Adipocyte (in vitro differentiated cells): ENCODE data around the gene ABCB4.
A peak's percentile ranks its signal among the peaks of the same experiment; 100 is the strongest.

Source experiments
- DNase-seq: peaks from one replicate; pipeline ENCODE4 v3.0.0-alpha.2; 2015; ENCODE audit warnings: low read depth
- H3K27me3 ChIP-seq: replicated peaks from 2 replicates; pipeline ENCODE4 v1.7.0; 2013; ENCODE audit warnings: mild to moderate bottlenecking, low read length, moderate library complexity; ENCODE audit not compliant: control insufficient read depth, insufficient read depth
- H3K36me3 ChIP-seq: 2 replicates; pipeline ENCODE4 v1.7.0; 2013; ENCODE audit warnings: low read length, mild to moderate bottlenecking, moderate library complexity; ENCODE audit not compliant: control insufficient read depth, insufficient read depth, severe bottlenecking
- H3K4me1 ChIP-seq: 2 replicates; pipeline ENCODE4 v1.7.0; 2013; ENCODE audit warnings: mild to moderate bottlenecking, low read length, moderate library complexity; ENCODE audit not compliant: control insufficient read depth, insufficient read depth
- H3K4me3 ChIP-seq: 2 replicates; pipeline ENCODE4 v1.7.0; 2013; ENCODE audit warnings: mild to moderate bottlenecking, low read length, moderate library complexity
- H3K9ac ChIP-seq: 2 replicates; pipeline ENCODE4 v1.7.0; 2013; ENCODE audit warnings: mild to moderate bottlenecking, low read length, moderate library complexity
- H3K9me3 ChIP-seq: 2 replicates; pipeline ENCODE4 v1.7.0; 2013; ENCODE audit warnings: mild to moderate bottlenecking, low read length, moderate library complexity; ENCODE audit not compliant: control insufficient read depth

The ABCB4 gene

DNA sequence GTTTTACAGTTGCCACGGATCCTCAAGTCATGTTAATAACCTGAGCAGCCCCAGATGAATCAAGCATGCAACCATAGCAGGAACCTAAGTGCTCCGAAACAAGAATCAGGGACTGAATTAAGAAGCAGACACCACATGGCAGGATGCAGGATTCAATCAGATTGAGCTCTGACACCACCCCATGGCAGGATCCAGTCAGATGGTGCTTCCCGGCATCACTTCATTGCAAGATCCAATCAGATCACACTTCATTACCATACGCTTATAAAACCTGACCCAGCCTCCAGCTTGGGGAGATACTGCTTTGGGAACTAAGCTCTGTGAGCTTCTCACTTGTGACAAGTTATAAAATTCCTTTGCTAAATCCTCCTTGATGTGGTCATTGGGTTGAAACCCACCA is 55.3 kb downstream of the ABCB4 start:
- Histone ChIP-seq H3K9ac (no peak overlapping the region), H3K4me3 (no peak overlapping the region), H3K4me1 (no peaks in the 10 kb centered on the region), H3K36me3 (no peaks in the 10 kb centered on the region), H3K9me3 (no peaks in the 10 kb centered on the region), H3K27me3 (no peaks in the 10 kb centered on the region)
- DNase-seq: no peak

DNA sequence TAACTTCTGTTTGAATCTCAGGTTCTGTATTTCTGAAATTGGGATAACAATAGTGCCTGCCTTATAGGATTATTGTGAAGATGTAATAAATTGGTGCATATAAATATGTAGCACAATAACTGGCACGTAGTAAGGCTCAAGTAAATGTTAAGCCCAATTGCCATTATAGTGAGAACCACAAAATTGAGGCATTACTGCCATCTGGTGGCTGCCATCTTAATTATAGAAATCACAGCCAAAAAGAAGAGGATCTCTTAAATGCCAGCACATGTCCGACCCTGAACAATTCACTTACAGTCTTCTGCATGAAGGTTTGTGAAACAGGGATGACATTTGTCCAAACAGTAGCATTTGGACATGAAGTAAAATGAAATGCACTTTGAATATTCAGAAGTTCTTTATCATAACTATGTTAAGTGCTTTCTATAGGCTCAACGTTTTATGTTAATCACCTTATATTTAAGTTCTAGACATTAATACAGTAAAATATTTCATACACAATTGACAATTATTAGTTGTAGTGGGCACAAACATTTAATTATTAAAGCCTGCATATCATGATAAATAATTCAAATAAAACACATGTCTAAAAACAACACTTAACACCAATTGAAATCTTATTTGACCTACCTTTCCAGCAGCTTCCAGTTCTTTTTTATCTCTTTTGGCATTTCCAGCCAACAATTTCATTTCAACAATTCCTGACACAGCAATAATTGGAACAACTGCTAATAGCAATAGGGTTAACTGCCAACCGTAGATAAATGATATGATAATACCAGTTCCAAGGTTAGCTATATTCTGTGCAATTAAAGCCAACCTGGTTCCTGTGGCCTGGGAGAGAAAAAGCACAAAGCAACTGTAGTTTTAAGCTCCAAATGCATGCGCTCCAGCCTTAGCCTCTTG is 58.5 kb downstream of the ABCB4 start:
- no peaks in the 10 kb centered on the region for H3K36me3 ChIP-seq
- no peaks in the 10 kb centered on the region for H3K27me3 ChIP-seq
- H3K9me3 ChIP-seq: no peaks in the 10 kb centered on the region
- no peak overlapping the region for H3K4me3 ChIP-seq
- H3K4me1 ChIP-seq: peaks cover 26% of the 10 kb centered on the region
- DNase-seq: peak; percentile 89
- no peak overlapping the region for H3K9ac ChIP-seq

DNA sequence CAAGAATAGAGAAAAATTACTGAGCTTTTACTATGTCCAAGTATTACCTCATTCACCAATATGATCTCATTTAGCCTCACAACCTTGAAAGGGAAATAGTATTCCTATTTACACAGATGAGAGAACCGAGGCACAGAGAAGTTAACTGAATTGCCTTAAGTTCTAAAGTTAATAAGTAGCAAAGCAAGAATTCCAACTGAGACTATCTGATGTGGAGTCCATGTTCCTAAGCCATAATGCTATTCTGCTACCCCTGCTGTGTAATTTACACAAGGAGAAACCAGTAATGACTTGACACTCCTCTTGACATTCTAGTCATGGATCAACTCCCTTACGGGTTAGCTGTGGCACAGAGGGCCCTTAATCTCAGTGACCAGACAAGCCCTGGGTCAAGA is 60.7 kb downstream of the ABCB4 start:
- no peak overlapping the region for H3K4me3 ChIP-seq
- H3K36me3 ChIP-seq: no peaks in the 10 kb centered on the region
- H3K4me1 ChIP-seq: peaks cover 26% of the 10 kb centered on the region
- no peaks in the 10 kb centered on the region for H3K27me3 ChIP-seq
- no peak overlapping the region for H3K9ac ChIP-seq
- peak; percentile 54 for DNase-seq
- H3K9me3 ChIP-seq: no peaks in the 10 kb centered on the region

DNA sequence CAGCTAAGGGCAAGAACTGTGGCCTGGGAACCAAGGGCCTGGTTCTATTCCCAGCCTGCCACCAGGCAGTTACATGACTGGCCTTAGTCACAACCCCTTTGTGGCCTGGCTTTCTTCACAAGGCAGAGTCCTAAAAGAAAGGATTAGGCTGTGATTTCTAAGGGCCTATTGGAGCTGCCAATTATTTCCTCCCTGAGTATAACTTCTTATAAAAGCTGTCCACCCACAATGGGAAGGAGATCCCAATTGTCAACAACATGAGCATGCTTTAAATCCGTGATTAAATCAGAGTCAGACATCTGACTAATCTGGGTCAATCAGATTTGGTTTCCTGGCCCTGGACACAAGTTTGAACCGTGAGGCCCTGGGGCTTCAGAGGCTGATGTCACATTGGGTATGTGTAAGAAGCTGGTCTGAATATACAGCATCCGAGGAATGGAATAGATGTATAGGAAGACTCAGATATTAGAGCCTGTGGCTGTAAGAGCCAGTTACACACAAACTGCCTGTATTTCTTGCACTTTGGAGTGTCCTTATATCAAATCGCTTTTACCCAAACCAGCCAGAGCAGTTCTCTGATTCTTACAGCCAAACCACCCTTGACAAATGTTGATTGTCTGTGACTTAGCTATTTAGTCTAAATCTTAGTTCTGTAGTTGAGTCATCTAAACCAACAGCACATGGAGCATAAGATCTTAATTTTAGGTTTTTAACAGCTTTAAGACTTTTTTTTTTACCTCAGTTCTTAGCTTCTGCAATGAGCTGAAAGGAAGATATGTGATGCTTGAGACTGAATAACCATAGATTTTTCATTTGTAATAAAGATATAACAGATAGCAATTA is 61.3 kb downstream of the ABCB4 start:
- Histone ChIP-seq H3K4me1 (peaks cover 26% of the 10 kb centered on the region), H3K9me3 (no peaks in the 10 kb centered on the region), H3K9ac (no peak overlapping the region), H3K4me3 (no peak overlapping the region), H3K36me3 (no peaks in the 10 kb centered on the region), H3K27me3 (no peaks in the 10 kb centered on the region)
- peak; percentile 86 for DNase-seq

DNA sequence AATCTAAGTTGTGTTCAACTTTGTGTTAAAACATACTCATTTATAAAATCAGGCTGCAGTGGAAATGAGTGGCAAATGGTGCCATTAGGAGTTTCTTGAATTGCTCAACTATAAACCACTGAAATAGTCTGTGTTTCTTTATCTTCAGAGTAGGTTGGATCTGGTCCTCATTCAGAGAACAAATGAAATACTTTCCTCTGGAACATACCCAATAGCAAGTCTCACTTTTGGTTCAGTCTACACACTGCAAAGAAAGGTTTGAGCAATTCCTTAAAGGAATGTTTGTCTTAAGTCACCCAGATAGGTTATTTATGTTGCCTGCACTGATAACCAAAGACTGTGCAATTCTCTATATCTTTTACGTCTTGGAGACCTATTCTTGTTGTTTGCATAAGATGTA is 62.5 kb downstream of the ABCB4 start:
- Histone ChIP-seq H3K27me3 (no peaks in the 10 kb centered on the region), H3K4me3 (no peak overlapping the region), H3K36me3 (no peaks in the 10 kb centered on the region), H3K9me3 (no peaks in the 10 kb centered on the region), H3K9ac (no peak overlapping the region), H3K4me1 (peaks cover 26% of the 10 kb centered on the region)
- peak; percentile 78 for DNase-seq

DNA sequence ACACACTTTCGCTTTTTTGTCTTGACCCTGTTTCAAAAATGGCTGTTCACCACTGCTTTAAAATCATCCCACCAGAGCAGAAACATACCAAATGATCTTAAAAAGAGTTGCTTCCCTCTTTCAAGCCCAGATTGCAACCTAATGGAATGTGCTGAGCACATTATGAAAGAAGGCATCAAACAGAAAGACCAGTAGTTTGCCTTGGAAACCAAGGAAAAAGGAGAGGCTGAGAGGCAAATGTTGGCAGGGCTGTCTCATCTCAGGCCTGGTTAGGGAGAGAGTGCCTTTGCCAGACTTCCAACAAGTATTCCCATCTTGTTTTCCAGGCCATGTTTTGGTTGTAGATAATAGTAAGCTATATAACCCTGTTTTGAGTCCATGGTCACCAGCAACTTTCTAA is 64.3 kb downstream of the ABCB4 start:
- no peaks in the 10 kb centered on the region for H3K9me3 ChIP-seq
- H3K4me3 ChIP-seq: no peak overlapping the region

DNA sequence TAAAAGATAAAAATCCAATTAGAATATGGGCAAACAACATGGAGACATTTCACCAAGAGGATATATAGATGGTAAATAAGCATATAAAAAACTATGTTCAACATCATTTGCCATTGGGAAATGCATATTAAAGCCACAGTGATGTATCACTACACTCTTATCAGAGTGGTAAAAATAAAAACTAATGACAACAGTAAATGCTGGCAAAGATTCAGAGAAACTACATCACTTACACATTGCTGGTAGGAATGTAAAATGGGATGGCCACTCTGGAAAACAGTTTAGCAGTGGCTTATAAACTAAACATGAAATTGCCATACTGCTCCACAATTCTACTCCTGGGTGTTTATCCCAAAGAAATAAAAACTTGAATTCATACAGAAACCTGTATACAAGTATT is 70.8 kb downstream of the ABCB4 start:
- no peak overlapping the region for H3K4me3 ChIP-seq
- H3K4me1 ChIP-seq: no peaks in the 10 kb centered on the region
- no peak overlapping the region for H3K9ac ChIP-seq
- H3K27me3 ChIP-seq: no peaks in the 10 kb centered on the region
- H3K36me3 ChIP-seq: no peaks in the 10 kb centered on the region
- H3K9me3 ChIP-seq: no peaks in the 10 kb centered on the region
- no peak for DNase-seq

More for the DNA sequence above, 64.3 kb downstream of the ABCB4 start:
- H3K9ac ChIP-seq: no peak overlapping the region
- no peaks in the 10 kb centered on the region for H3K36me3 ChIP-seq
- H3K4me1 ChIP-seq: peaks cover 26% of the 10 kb centered on the region
- DNase-seq: peak; percentile 40
- H3K27me3 ChIP-seq: no peaks in the 10 kb centered on the region

DNA sequence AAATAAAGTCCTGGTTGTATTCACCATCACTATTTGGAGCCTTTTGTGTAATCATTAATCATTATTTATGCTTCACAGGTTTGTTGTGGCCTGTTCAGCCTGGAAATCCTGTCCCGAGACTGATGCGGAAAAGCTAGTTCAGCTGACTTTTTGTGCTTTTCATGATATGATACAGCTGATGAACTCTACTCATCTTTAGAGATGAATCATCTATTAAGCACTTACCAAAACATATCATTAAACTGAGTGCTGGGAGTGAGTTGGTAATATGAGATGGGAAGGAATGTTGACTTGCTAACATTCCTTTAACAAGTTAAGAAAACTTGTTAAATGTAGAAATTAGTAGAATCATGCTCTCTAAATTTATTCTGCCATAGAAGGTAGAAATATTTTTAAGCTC is 77.0 kb downstream of the ABCB4 start:
- DNase-seq: peak; percentile 44
- H3K4me1 ChIP-seq: peaks cover 12% of the 10 kb centered on the region
- H3K27me3 ChIP-seq: no peaks in the 10 kb centered on the region
- no peaks in the 10 kb centered on the region for H3K9me3 ChIP-seq
- H3K9ac ChIP-seq: no peak overlapping the region
- no peak overlapping the region for H3K4me3 ChIP-seq
- peaks cover 17% of the 10 kb centered on the region for H3K36me3 ChIP-seq

DNA sequence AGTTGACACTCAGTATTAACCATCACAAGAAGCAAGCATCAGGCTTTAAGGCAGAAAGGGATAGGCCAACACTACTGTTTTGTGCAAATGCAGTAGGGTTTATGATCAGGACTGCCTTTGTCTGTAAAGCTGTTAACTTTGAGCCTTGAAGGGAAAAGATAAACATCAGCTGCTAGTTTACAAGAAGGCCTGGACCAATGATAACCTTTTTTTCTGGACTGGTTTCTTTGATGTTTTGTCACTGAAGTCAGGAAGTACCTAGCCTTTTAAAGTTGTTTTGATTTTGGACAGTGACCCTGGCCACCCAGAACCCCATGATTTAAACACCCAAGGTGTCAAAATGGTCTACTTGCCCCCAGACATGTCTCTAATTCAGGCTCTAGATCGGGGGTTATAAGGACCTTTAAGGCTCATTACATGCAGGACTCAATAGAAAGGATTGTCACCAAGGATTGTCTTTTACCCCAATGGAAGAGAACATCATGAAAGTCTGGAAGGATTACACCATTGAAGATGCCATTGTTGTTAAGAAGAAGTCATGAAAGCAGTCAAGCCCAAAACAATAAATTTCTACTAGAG is 79.9 kb downstream of the ABCB4 start:
- Histone ChIP-seq H3K36me3 (peaks cover 26% of the 10 kb centered on the region), H3K4me1 (peaks cover 16% of the 10 kb centered on the region), H3K9ac (no peak overlapping the region), H3K9me3 (no peaks in the 10 kb centered on the region), H3K4me3 (no peak overlapping the region), H3K27me3 (no peaks in the 10 kb centered on the region)
- no peak for DNase-seq

DNA sequence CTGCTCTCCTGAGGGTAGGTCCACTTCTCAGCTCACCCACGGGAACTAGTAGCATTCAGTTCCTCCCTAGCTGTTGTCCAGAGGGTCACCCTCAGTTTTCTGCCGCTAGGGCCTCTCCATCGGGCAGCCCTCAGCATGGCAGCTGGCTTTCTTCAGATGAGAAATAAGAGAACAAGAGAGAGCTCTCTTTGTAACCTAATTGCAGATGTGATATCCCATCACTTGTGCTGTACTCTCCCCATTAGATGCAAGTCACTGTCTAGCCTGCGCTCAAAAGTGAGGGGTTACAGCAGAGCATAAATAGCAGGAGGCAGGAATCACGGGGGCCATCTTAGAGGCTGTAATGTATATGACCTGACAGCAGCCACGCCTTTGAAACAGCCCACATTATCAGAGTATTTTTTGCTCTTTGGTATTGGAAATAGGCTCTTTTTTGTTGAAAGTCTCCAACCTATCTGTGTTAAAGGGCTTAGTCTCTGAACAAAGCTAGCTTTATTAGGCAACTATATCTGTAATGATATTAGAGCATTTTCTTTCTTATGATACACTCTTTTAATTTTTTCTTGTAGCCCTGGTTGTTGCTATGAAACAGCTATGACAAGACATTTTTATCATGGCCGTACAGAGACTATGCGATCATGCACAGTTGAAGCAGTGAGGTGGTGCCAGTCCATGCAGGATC is 84.3 kb downstream of the ABCB4 start:
- no peak for DNase-seq
- Histone ChIP-seq H3K27me3 (no peaks in the 10 kb centered on the region), H3K36me3 (peaks cover 31% of the 10 kb centered on the region), H3K9me3 (no peaks in the 10 kb centered on the region), H3K4me3 (no peak overlapping the region), H3K9ac (no peak overlapping the region), H3K4me1 (peaks cover 5% of the 10 kb centered on the region)

DNA sequence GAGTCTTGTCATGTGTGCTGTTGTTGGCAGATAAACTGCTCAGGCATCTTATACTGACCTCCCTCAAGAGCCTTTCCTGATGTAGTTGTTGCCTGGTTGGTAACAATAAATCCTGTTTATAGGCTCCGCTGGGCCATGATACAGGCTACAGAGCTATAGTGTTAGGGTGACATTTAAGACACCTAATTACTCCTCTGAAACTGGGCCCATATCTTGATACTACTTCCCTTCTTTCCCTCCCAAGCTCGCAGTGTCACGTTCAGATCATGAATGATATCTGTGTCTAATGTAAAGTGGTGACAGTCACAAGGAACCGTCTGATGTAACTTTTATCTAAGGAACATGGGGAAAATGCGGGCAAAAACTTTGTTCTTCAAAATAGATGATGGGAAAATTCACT is 94.6 kb downstream of the ABCB4 start:
- H3K4me3 ChIP-seq: no peak overlapping the region
- DNase-seq: no peak
- no peaks in the 10 kb centered on the region for H3K27me3 ChIP-seq
- H3K9ac ChIP-seq: no peak overlapping the region
- no peaks in the 10 kb centered on the region for H3K9me3 ChIP-seq
- H3K4me1 ChIP-seq: no peaks in the 10 kb centered on the region
- H3K36me3 ChIP-seq: peaks cover 51% of the 10 kb centered on the region
